OCI-LY1 (cell line): Measurements from ENCODE around the gene CMIP.

Experiments used
- CTCF ChIP-seq: fragments of 200-600 bp; sonication (generic), shearing (Covaris generic); IDR thresholded peaks from 2 replicates; pipeline ENCODE4 v1.5.1; 2017; ENCODE audit warnings: mild to moderate bottlenecking, antibody characterized with exemption, low read length, moderate library complexity, mixed read lengths
- EZH2 ChIP-seq: fragments of 200-600 bp; sonication (generic), shearing (Covaris generic); IDR thresholded peaks from 2 replicates; pipeline ENCODE4 v1.8.0; 2017; ENCODE audit warnings: borderline replicate concordance, mixed run types, mild to moderate bottlenecking, antibody characterized with exemption, low read length, moderate library complexity, mixed read lengths

- TF ChIP-seq CTCF: no peak
- no peak for TF ChIP-seq EZH2
Measured at GRCh38 chr16:81703177-81704155, 258.9 kb downstream of the CMIP start.
